Measurements from ENCODE around the gene DCUN1D1.

GRCh38 chr3:182947888-182948287 lies 32.5 kb downstream of the DCUN1D1 start:
- TF ChIP-seq EZH2phosphoT487 (conservative IDR thresholded peaks at IDR 0.05; ENCODE audit: low read length) (no peak), CTCF (IDR thresholded peaks at IDR 0.05; ENCODE audit: insufficient read depth, low read length, poor library complexity, severe bottlenecking) (no peak)

All from SU-DHL-6 (cell line).